ENCODE data around the gene SORBS1. TPM values are rescaled to one million over a fixed set of nuclear protein-coding genes. Genes with fewer than 3 reads are reported as not detected.

The SORBS1 gene
- total and polyA plus RNA-seq, 9 of the 15 experiments (the other 6 are each of a cell fraction or from before 2014, with no cell fraction given): 2.0 to 13.3 (median 6.5) TPM

GRCh38 chr10:95397747-95398146 lies 163.4 kb downstream of the SORBS1 start (continued):
- TF ChIP-seq ZNF407 (IDR thresholded peaks at IDR 0.05; ENCODE audit: low read depth) (no peak), ZBTB8A (IDR thresholded peaks at IDR 0.05; ENCODE audit: partially characterized antibody) (no peak), SMAD1 (IDR thresholded peaks at IDR 0.05; ENCODE audit: low read depth, low read length, partially characterized antibody) (no peak), MEF2D (tag; conservative IDR thresholded peaks at IDR 0.05; ENCODE audit: low read depth) (0 out of 2 replicates have a peak, but pooled peaks have one; percentile 17), ARID1B (IDR thresholded peaks at IDR 0.05) (peak; percentile 63), NCOR1 (IDR thresholded peaks at IDR 0.05) (0 out of 2 replicates have a peak, but pooled peaks have one; percentile 14), ELF2 (CRISPR knock-in tag; IDR thresholded peaks at IDR 0.05) (no peak), CBFA2T2 (conservative IDR thresholded peaks at IDR 0.05) (peak; percentile 57), REST (IDR thresholded peaks at IDR 0.05; ENCODE audit: borderline replicate concordance) (no peak), REST (CRISPR knock-in tag; IDR thresholded peaks at IDR 0.05; ENCODE audit: low read depth) (no peak), ZNF253 (CRISPR knock-in tag; conservative IDR thresholded peaks at IDR 0.05) (no peak), ZNF57 (CRISPR knock-in tag; IDR thresholded peaks at IDR 0.05) (no peak), CHD4 (IDR thresholded peaks at IDR 0.05; ENCODE audit: insufficient read depth, insufficient replicate concordance, low read depth, low read length, poor library complexity, severe bottlenecking) (no peak)
